ENCODE results near the gene MTF1.

Gene MTF1

GRCh38 chr1:37858931-37859506 lies 373 bp downstream of the MTF1 start:
- TF ChIP-seq, protein P1, sequence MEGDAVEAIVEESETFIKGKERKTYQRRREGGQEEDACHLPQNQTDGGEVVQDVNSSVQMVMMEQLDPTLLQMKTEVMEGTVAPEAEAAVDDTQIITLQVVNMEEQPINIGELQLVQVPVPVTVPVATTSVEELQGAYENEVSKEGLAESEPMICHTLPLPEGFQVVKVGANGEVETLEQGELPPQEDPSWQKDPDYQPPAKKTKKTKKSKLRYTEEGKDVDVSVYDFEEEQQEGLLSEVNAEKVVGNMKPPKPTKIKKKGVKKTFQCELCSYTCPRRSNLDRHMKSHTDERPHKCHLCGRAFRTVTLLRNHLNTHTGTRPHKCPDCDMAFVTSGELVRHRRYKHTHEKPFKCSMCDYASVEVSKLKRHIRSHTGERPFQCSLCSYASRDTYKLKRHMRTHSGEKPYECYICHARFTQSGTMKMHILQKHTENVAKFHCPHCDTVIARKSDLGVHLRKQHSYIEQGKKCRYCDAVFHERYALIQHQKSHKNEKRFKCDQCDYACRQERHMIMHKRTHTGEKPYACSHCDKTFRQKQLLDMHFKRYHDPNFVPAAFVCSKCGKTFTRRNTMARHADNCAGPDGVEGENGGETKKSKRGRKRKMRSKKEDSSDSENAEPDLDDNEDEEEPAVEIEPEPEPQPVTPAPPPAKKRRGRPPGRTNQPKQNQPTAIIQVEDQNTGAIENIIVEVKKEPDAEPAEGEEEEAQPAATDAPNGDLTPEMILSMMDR (IDR thresholded peaks at IDR 0.05), result no peak

DNA sequence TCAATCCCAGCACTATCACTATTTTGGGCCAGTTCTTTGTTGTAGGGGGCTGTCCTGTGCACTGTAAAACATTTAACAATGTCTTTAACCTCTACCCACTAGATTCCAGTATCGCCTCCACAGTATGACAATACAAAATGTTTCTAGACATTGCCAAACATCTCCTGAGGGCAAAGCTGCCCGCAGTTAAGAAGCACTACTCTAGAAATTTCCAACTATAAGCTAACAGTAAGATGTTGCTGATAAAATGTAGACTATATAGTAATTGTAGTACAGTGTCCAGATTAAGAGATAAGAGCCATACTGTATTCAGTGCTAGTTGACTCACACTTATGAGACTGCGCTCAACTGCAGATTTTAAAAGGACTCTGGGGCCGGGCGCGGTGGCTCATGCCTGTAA lies 5.0 kb downstream of the MTF1 start:
- TF ChIP-seq, protein P1 (IDR thresholded peaks at IDR 0.05), result no peak

GRCh38 chr1:37853157-37853556 lies 6.2 kb downstream of the MTF1 start:
- TF ChIP-seq, protein P1 (IDR thresholded peaks at IDR 0.05), result no peak

DNA sequence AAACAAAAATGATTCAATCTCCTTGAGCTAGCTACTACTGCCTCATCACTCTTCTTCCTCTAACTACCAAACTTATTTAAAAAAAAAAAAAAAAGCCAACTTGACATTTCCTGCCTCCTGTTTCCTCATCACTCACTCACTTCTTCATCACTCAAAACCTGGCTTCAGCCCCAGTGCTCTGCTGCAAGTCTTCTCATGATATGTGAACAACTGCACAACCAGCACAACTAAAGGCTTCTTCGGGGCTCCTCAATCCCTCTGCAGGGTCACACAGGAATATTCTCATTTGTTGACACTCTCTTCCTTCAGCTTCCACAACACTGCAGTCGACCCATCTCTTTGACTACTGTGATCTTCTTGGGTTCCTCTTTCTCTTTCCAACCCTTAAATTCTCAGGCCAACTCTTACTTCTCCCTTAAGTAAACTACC lies 7.6 kb downstream of the MTF1 start:
- TF ChIP-seq, protein P1 (IDR thresholded peaks at IDR 0.05), result no peak

DNA sequence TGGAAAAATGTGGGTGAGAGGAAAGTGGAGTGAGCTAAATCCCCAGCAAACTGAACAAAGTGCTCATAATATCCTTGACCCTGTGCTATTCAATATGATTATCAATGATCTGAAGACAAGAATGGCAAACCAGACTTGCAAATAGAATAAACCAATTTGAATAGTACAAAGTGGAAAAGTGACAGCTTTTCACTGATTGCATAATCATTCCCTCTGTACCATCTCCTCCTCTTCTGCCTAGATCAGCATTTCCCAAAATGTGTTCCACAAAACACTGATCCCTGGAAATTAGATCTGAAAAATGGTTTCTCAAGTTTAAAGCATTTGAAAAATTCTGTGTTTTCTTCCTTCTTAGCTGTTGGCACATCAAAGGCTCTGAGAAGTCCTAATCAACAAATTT lies 8.1 kb downstream of the MTF1 start:
- TF ChIP-seq, protein P1 (IDR thresholded peaks at IDR 0.05), result no peak

GRCh38 chr1:37850352-37850955 lies 8.9 kb downstream of the MTF1 start:
- TF ChIP-seq, protein P1 (IDR thresholded peaks at IDR 0.05), result no peak

DNA sequence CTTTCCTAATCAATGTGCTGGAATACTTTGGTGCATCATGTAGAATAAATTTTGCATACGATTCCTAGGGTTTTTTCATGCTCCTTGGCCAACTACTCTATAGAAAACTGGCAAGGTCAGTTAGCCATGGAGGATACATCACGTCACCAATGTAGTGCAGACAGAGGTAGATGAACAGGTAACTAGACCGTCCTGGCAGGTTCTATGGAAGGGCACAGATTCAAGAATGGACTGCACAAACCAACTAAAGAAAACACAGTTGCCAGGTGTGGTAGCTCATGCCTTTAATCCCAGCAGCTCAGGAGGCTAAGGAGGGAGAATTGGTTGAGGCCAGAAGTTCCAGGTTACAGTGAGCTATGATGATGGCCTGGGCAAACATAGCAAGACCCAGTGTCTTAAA lies 9.9 kb downstream of the MTF1 start:
- TF ChIP-seq, protein P1 (IDR thresholded peaks at IDR 0.05), result no peak
